WTC11 (cell line): ENCODE results near the gene CCNT1. TPM values are rescaled to one million over a fixed set of nuclear protein-coding genes. Genes with fewer than 3 reads are reported as not detected.

Experiments
- ATAC-seq: fragments of 200-7000 bp; cut with Tn5 transposase; 2 replicates; pipeline ENCODE4 v1.10.0; 2021; ENCODE audit warnings: mild to moderate bottlenecking, moderate library complexity
- CTCF ChIA-PET: fragments of 300-600 bp; sonication (Branson Sonifier 250); formaldehyde crosslinking; loops from one replicate; lab custom pipeline; 2021; ENCODE audit warnings: antibody characterized with exemption; lab: Charles Lee
- POLR2A ChIA-PET: fragments of 350-600 bp; sonication (Branson Sonifier 250); formaldehyde crosslinking; loops from one replicate; lab custom pipeline; 2021; ENCODE audit warnings: antibody characterized with exemption; lab: Charles Lee
- DNase-seq: peaks from one replicate; pipeline ENCODE4 v3.0.0; 2021; ENCODE audit warnings: low spot score
- H3K27ac Mint-ChIP-seq: 2 replicates; pipeline ENCODE4 v1.8.0; 2021; ENCODE audit warnings: mixed read lengths
- H3K27me3 Mint-ChIP-seq: 2 replicates; pipeline ENCODE4 v1.8.0; 2021; ENCODE audit warnings: low read depth, mild to moderate bottlenecking, moderate library complexity, mixed read lengths
- H3K36me3 Mint-ChIP-seq: 2 replicates; pipeline ENCODE4 v1.8.0; 2021; ENCODE audit warnings: mixed read lengths
- H3K4me1 Mint-ChIP-seq: 2 replicates; pipeline ENCODE4 v1.8.0; 2022; ENCODE audit warnings: mixed read lengths
- H3K4me3 Mint-ChIP-seq: 2 replicates; pipeline ENCODE4 v1.8.0; 2021; ENCODE audit warnings: mild to moderate bottlenecking, moderate library complexity, mixed read lengths
- H3K9me3 Mint-ChIP-seq: 2 replicates; pipeline ENCODE4 v1.8.0; 2021; ENCODE audit warnings: mixed read lengths
- AR ChIP-seq: fragments of 250-450 bp; sonication (Bioruptor Pico); IDR thresholded peaks from 2 replicates; pipeline ENCODE4 v1.9.0; 2021; ENCODE audit warnings: mild to moderate bottlenecking
- CBFB ChIP-seq: sonication (generic); formaldehyde crosslinking; IDR thresholded peaks from 2 replicates; pipeline ENCODE4 v1.8.1; 2022; ENCODE audit warnings: mild to moderate bottlenecking, low read depth, missing genetic modification reagents
- CTCF ChIP-seq: fragments of 200-600 bp; IDR thresholded peaks from 2 replicates; pipeline ENCODE4 v1.8.0; 2022; ENCODE audit warnings: antibody characterized with exemption
- EMX1 ChIP-seq: fragments of 250-450 bp; sonication (Bioruptor Pico); IDR thresholded peaks from 2 replicates; pipeline ENCODE4 v1.8.0; 2021; ENCODE audit warnings: mild to moderate bottlenecking
- ESRRA ChIP-seq: sonication (generic); formaldehyde crosslinking; IDR thresholded peaks from 2 replicates; pipeline ENCODE4 v1.8.1; 2022; ENCODE audit warnings: mild to moderate bottlenecking, missing genetic modification reagents, borderline replicate concordance
- FOXK1 ChIP-seq: sonication (generic); formaldehyde crosslinking; IDR thresholded peaks from 2 replicates; pipeline ENCODE4 v1.8.0; 2022; ENCODE audit warnings: mild to moderate bottlenecking, moderate library complexity, missing genetic modification reagents
- MAX ChIP-seq: sonication (generic); formaldehyde crosslinking; IDR thresholded peaks from 2 replicates; pipeline ENCODE4 v1.8.0; 2022; ENCODE audit warnings: mild to moderate bottlenecking, missing genetic modification reagents
- MXD4 ChIP-seq: fragments of 250-450 bp; sonication (Bioruptor Pico); IDR thresholded peaks from 2 replicates; pipeline ENCODE4 v1.8.0; 2021; ENCODE audit warnings: mild to moderate bottlenecking, moderate library complexity, borderline replicate concordance
- MYBL2 ChIP-seq: sonication (generic); formaldehyde crosslinking; IDR thresholded peaks from 2 replicates; pipeline ENCODE4 v1.8.1; 2023; ENCODE audit warnings: mild to moderate bottlenecking, moderate library complexity, missing genetic modification reagents
- RORB ChIP-seq: fragments of 250-450 bp; sonication (Bioruptor Pico); IDR thresholded peaks from 2 replicates; pipeline ENCODE4 v1.9.0; 2021; ENCODE audit warnings: mild to moderate bottlenecking
- SOX15 ChIP-seq: fragments of 250-450 bp; sonication (Bioruptor Pico); IDR thresholded peaks from 2 replicates; pipeline ENCODE4 v1.9.0; 2021; ENCODE audit warnings: mild to moderate bottlenecking
- ZBTB43 ChIP-seq: sonication (generic); formaldehyde crosslinking; IDR thresholded peaks from 2 replicates; pipeline ENCODE4 v1.8.1; 2023; ENCODE audit warnings: mild to moderate bottlenecking, missing genetic modification reagents
- ZMAT4 ChIP-seq: fragments of 250-450 bp; sonication (Bioruptor Pico); IDR thresholded peaks from 2 replicates; pipeline ENCODE4 v1.9.0; 2021; ENCODE audit warnings: mild to moderate bottlenecking
- ZNF121 ChIP-seq: sonication (generic); formaldehyde crosslinking; IDR thresholded peaks from 2 replicates; pipeline ENCODE4 v1.8.0; 2023; ENCODE audit warnings: missing genetic modification reagents
- ZNF263 ChIP-seq: sonication (generic); formaldehyde crosslinking; IDR thresholded peaks from 2 replicates; pipeline ENCODE4 v1.8.1; 2022; ENCODE audit warnings: low read depth, mild to moderate bottlenecking, moderate library complexity, missing genetic modification reagents
- ZNF423 ChIP-seq: fragments of 250-450 bp; sonication (Bioruptor Pico); IDR thresholded peaks from 2 replicates; pipeline ENCODE4 v2.1.2; 2022; ENCODE audit warnings: mild to moderate bottlenecking, moderate library complexity
- total RNA-seq: library from RNA; stranded (reverse); gene quantifications from 3 replicates; pipeline ENCODE4 v1.2.3, GENCODE V29; 2021

CCNT1 gene
- total RNA-seq, 1 experiment from 2014 or later: 42.0 TPM

- TF ChIP-seq AR (CRISPR knock-in tag) (no peak), RORB (no peak), CBFB (no peak), SOX15 (CRISPR knock-in tag) (no peak), ZNF423 (CRISPR knock-in tag) (no peak), ESRRA (CRISPR knock-in tag) (no peak; the same call in 1 of the 2 replicates), ZBTB43 (no peak), ZNF263 (CRISPR knock-in tag) (no peak)
Observed at GRCh38 chr12:48681710-48682532, 34.6 kb downstream of the CCNT1 start, which contains the start of gene KANSL2 (continued).

- TF ChIP-seq CTCF: no peak
- TF ChIP-seq FOXK1 (CRISPR knock-in tag): 0 out of 2 replicates have a peak, but pooled peaks have one; percentile 5
- H3K4me1 Mint-ChIP-seq: peaks cover 18% of the 10 kb centered on the region
- ChIA-PET POLR2A (interaction anchor here (1.3 to 1.5 kb wide), 2 partner anchors 9 to 32 kb away, joined by 4 to 8 read pairs; no protein-coding TSS in a partner anchor), CTCF (interaction anchor here (2.2 kb wide), 1 partner anchor 134 kb away, joined by 7 read pairs; no protein-coding TSS in a partner anchor)
- no peaks in the 10 kb centered on the region for H3K9me3 Mint-ChIP-seq
- DNase-seq (no peak), ATAC-seq (no peak)
- H3K27me3 Mint-ChIP-seq: no peaks in the 10 kb centered on the region; the same call in 1 of the 2 replicates
- H3K4me3 Mint-ChIP-seq: peak overlapping the region; percentile 97
- H3K36me3 Mint-ChIP-seq: peaks cover 44% of the 10 kb centered on the region
- peak overlapping the region; percentile 86 for H3K27ac Mint-ChIP-seq
Observed at GRCh38 chr12:48681399-48681709, 35.2 kb downstream of the CCNT1 start.

GRCh38 chr12:48680861-48681260 lies 35.6 kb downstream of the CCNT1 start:
- no peak overlapping the region for H3K27ac Mint-ChIP-seq
- peaks cover 18% of the 10 kb centered on the region for H3K4me1 Mint-ChIP-seq
- POLR2A ChIA-PET: no interaction called here
- H3K9me3 Mint-ChIP-seq: no peaks in the 10 kb centered on the region
- no peak for DNase-seq
- peak overlapping the region; percentile 97 for H3K4me3 Mint-ChIP-seq
- H3K27me3 Mint-ChIP-seq: no peaks in the 10 kb centered on the region; the same call in 1 of the 2 replicates
- CTCF ChIA-PET: no interaction called here
- no peak for TF ChIP-seq MYBL2 (CRISPR knock-in tag)
- no peak for TF ChIP-seq MXD4 (CRISPR knock-in tag)
- TF ChIP-seq MAX: no peak
- TF ChIP-seq ESRRA (CRISPR knock-in tag): no peak
- TF ChIP-seq ZMAT4 (CRISPR knock-in tag): no peak
- TF ChIP-seq EMX1 (CRISPR knock-in tag): no peak
- peak; percentile 27; the same call in 1 of the 2 replicates for TF ChIP-seq ZNF121 (CRISPR knock-in tag)
- ATAC-seq: no peak
- peaks cover 49% of the 10 kb centered on the region for H3K36me3 Mint-ChIP-seq
